H9 (cell line): ENCODE measurements around the gene KLRD1. TPM values are rescaled to one million over a fixed set of nuclear protein-coding genes. Genes with fewer than 3 reads are reported as not detected.
"Not testable (repeated sequence)": the region's sequence is repeated elsewhere in the genome, so short reads cannot be mapped to it uniquely, and the experiment has no call there.

ENCODE experiments used
- DNase-seq: peaks from one replicate; pipeline ENCODE4 v3.0.0-alpha.2; 2017
- H2AFZ ChIP-seq: one replicate; pipeline ENCODE4 v1.6.1; 2013; ENCODE audit warnings: mild to moderate bottlenecking, low read length, control low read depth, moderate library complexity
- H2AK5ac ChIP-seq: 2 replicates; pipeline ENCODE4 v1.6.1; 2013; ENCODE audit warnings: low read length, control low read depth, mixed read lengths; ENCODE audit not compliant: insufficient read length
- H2BK120ac ChIP-seq: one replicate; pipeline ENCODE4 v1.6.1; 2013; ENCODE audit warnings: low read depth, mild to moderate bottlenecking, low read length, control low read depth, inconsistent platforms; ENCODE audit not compliant: poor library complexity, severe bottlenecking
- H2BK12ac ChIP-seq: 2 replicates; pipeline ENCODE4 v1.6.1; 2013; ENCODE audit warnings: low read length, control low read depth, mixed read lengths, low read depth; ENCODE audit not compliant: insufficient read length
- H2BK15ac ChIP-seq: 2 replicates; pipeline ENCODE4 v1.6.1; 2013; ENCODE audit warnings: low read depth, low read length, control low read depth
- H2BK20ac ChIP-seq: one replicate; pipeline ENCODE4 v1.6.1; 2013; ENCODE audit warnings: low read depth, mild to moderate bottlenecking, low read length, control low read depth, inconsistent platforms; ENCODE audit not compliant: poor library complexity, severe bottlenecking
- H2BK5ac ChIP-seq: 2 replicates; pipeline ENCODE4 v1.6.1; 2013; ENCODE audit warnings: low read length, control low read depth, mixed read lengths; ENCODE audit not compliant: insufficient read length
- H3K14ac ChIP-seq: 2 replicates; pipeline ENCODE4 v1.6.1; 2013; ENCODE audit warnings: low read length, control low read depth; ENCODE audit not compliant: insufficient read depth
- H3K18ac ChIP-seq: 2 replicates; pipeline ENCODE4 v1.6.1; 2013; ENCODE audit warnings: low read depth, mild to moderate bottlenecking, mixed read lengths, low read length, control low read depth; ENCODE audit not compliant: insufficient read length
- H3K23ac ChIP-seq: 2 replicates; pipeline ENCODE4 v1.6.1; 2013; ENCODE audit warnings: low read length, control low read depth, mixed read lengths, low read depth; ENCODE audit not compliant: insufficient read length
- H3K23me2 ChIP-seq: 2 replicates; pipeline ENCODE4 v1.6.1; 2013; ENCODE audit warnings: low read depth, mild to moderate bottlenecking, mixed read lengths, low read length, control low read depth; ENCODE audit not compliant: insufficient read length, poor library complexity, severe bottlenecking
- H3K27ac ChIP-seq: 2 replicates; pipeline ENCODE4 v1.5.1; 2013; ENCODE audit warnings: low read length, control low read depth, mixed read lengths, low read depth; ENCODE audit not compliant: insufficient read length
- H3K27me3 ChIP-seq: 2 replicates; pipeline ENCODE4 v1.6.1; 2013; ENCODE audit warnings: low read length, control low read depth, inconsistent platforms; ENCODE audit not compliant: insufficient read depth
- H3K4ac ChIP-seq: 2 replicates; pipeline ENCODE4 v1.6.1; 2013; ENCODE audit warnings: low read depth, mild to moderate bottlenecking, control low read depth, inconsistent platforms, low read length, moderate library complexity
- H3K4me1 ChIP-seq: 2 replicates; pipeline ENCODE4 v1.6.1; 2013; ENCODE audit warnings: low read length, control low read depth, inconsistent platforms; ENCODE audit not compliant: insufficient read depth
- H3K4me2 ChIP-seq: 2 replicates; pipeline ENCODE4 v1.6.1; 2013; ENCODE audit warnings: low read length, control low read depth, mixed read lengths; ENCODE audit not compliant: insufficient read length, insufficient read depth
- H3K56ac ChIP-seq: 2 replicates; pipeline ENCODE4 v1.6.1; 2013; ENCODE audit warnings: low read depth, mild to moderate bottlenecking, mixed read lengths, low read length, control low read depth; ENCODE audit not compliant: insufficient read length
- H3K79me1 ChIP-seq: 2 replicates; pipeline ENCODE4 v1.6.1; 2013; ENCODE audit warnings: low read depth, mild to moderate bottlenecking, moderate library complexity, low read length, control low read depth, inconsistent platforms; ENCODE audit not compliant: insufficient read depth, poor library complexity, severe bottlenecking
- H3K79me2 ChIP-seq: 2 replicates; pipeline ENCODE4 v1.6.1; 2013; ENCODE audit warnings: low read length, control low read depth, inconsistent platforms; ENCODE audit not compliant: insufficient read depth
- H3K9ac ChIP-seq: 2 replicates; pipeline ENCODE4 v1.6.1; 2013; ENCODE audit warnings: low read length, control low read depth, mixed read lengths; ENCODE audit not compliant: insufficient read length; ENCODE audit errors: extremely low read depth
- H3K9me3 ChIP-seq: one replicate; pipeline ENCODE4 v1.6.1; 2013; ENCODE audit warnings: low read depth, low read length, inconsistent platforms; ENCODE audit not compliant: control insufficient read depth
- H3T11ph ChIP-seq: one replicate; pipeline ENCODE4 v1.6.1; 2013; ENCODE audit warnings: mild to moderate bottlenecking, low read length, control low read depth, inconsistent platforms
- H4K20me1 ChIP-seq: one replicate; pipeline ENCODE4 v1.6.1; 2013; ENCODE audit not compliant: control insufficient read depth, insufficient read length, insufficient read depth
- H4K5ac ChIP-seq: 2 replicates; pipeline ENCODE4 v1.6.1; 2013; ENCODE audit warnings: low read depth, mild to moderate bottlenecking, mixed read lengths, low read length, control low read depth; ENCODE audit not compliant: insufficient read length
- H4K8ac ChIP-seq: replicated peaks from 2 replicates; pipeline ENCODE4 v1.6.1; 2013; ENCODE audit warnings: low read length, control low read depth, mixed read lengths, low read depth; ENCODE audit not compliant: insufficient read length
- H4K91ac ChIP-seq: 2 replicates; pipeline ENCODE4 v1.6.1; 2013; ENCODE audit warnings: low read depth, mild to moderate bottlenecking, moderate library complexity, mixed read lengths, low read length, control low read depth; ENCODE audit not compliant: insufficient read length
- H3K27ac Mint-ChIP-seq, 3 experiments: 2 replicates in 2 of 3; 3 replicates in 1 of 3; pipeline ENCODE4 v1.8.0; 2020 to 2021; ENCODE audit warnings: mixed read lengths in 3 of 3, mild to moderate bottlenecking in 1 of 3, moderate library complexity in 1 of 3
- H3K27me3 Mint-ChIP-seq: 2 replicates; pipeline ENCODE4 v1.8.0; 2021; ENCODE audit warnings: low read depth, mild to moderate bottlenecking, moderate library complexity, mixed read lengths
- H3K36me3 Mint-ChIP-seq, 3 experiments: 2 replicates in 2 of 3; 3 replicates in 1 of 3; pipeline ENCODE4 v1.8.0; 2020 to 2021; ENCODE audit warnings: low read depth in 3 of 3, mixed read lengths in 3 of 3; ENCODE audit not compliant: insufficient read depth in 1 of 3
- H3K4me1 Mint-ChIP-seq, 2 experiments: 2 replicates each; pipeline ENCODE4 v1.8.0; 2020; ENCODE audit warnings: mixed read lengths in 2 of 2
- H3K4me3 Mint-ChIP-seq, 2 experiments: 2 replicates in 1 of 2; 3 replicates in 1 of 2; pipeline ENCODE4 v1.8.0; 2020 to 2021; ENCODE audit warnings: mild to moderate bottlenecking in 2 of 2, mixed read lengths in 2 of 2, moderate library complexity in 1 of 2
- H3K9me3 Mint-ChIP-seq, 2 experiments: 2 replicates in 1 of 2; 3 replicates in 1 of 2; pipeline ENCODE4 v1.8.0; 2020; ENCODE audit warnings: mild to moderate bottlenecking in 2 of 2, mixed read lengths in 2 of 2, moderate library complexity in 1 of 2
- CTCF ChIP-seq: fragments of 200-600 bp; sonication (generic); conservative IDR thresholded peaks from 3 replicates; pipeline ENCODE4 v1.8.0; 2021; ENCODE audit warnings: antibody characterized with exemption, mild to moderate bottlenecking
- WGBS: extraction: QIAGEN DNeasy Blood & Tissue Kit; methylation state at CpG from one replicate; pipeline ENCODE4 v1.1.7; 2013; ENCODE audit warnings: missing lambda C conversion rate, low lambda C conversion rate, mixed read lengths; ENCODE audit not compliant: insufficient read length; ENCODE audit errors: extremely low coverage; 5-methylcytosine and 5-hydroxymethylcytosine counted together
- total RNA-seq: library from RNA; stranded (reverse); gene quantifications from 2 replicates; pipeline ENCODE4 v1.2.1, GENCODE V29; 2021

Gene KLRD1
- total RNA-seq, 1 experiment from 2014 or later = not detected

DNA sequence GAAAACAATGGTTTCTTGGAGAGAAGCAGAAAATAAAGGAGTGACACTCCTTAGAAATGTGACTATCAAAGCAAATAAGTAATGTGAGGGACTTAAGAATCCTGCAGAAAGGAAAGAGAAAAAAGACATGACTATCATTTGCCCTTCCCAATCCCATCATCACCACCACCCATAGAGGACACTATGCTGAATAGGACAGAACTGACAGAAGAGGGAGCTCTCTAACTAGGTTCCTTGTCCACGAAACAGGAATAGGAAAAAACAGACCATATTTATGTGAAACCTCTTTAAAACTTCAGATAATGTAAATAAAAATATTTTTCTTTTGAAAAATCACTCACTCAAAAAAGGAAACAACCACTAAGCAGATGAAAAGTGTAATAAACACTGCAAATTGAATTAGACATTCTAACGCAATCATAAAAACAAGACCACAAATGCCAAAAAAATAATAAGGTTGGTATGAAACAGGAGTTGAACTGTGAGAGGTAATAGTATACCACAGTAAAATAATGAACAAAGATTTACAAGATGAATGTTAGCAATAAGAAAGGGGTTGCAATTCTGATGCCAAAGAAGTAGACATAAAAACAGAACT is 24.1 kb downstream of the KLRD1 start:
- H2AFZ ChIP-seq = no peak overlapping the region
- H3T11ph ChIP-seq = no peak overlapping the region
- no peak overlapping the region for H3K14ac ChIP-seq
- H2BK15ac ChIP-seq = no peak overlapping the region
- no peaks in the 10 kb centered on the region for H4K20me1 ChIP-seq
- no peak overlapping the region for H4K5ac ChIP-seq
- H3K4me1 ChIP-seq = no peaks in the 10 kb centered on the region
- H2BK120ac ChIP-seq = no peak overlapping the region
- H2BK5ac ChIP-seq = no peak overlapping the region
- peaks cover 3 to 7% of the 10 kb centered on the region in 2 experiments; a peak in 4 of 5 replicates for H3K9me3 Mint-ChIP-seq
- H3K27me3 Mint-ChIP-seq = no peaks in the 10 kb centered on the region; the same call in 1 of the 2 replicates
- H3K4ac ChIP-seq = no peak overlapping the region
- DNase-seq = no peak
- no peak overlapping the region for H3K56ac ChIP-seq
- H3K4me1 Mint-ChIP-seq = peaks cover 9 to 20% of the 10 kb centered on the region in 2 experiments
- no peaks in the 10 kb centered on the region for H3K79me2 ChIP-seq
- H3K23me2 ChIP-seq = no peaks in the 10 kb centered on the region
- H4K8ac ChIP-seq = no peak overlapping the region
- no peak overlapping the region for H3K18ac ChIP-seq
- no peaks in the 10 kb centered on the region for H3K9me3 ChIP-seq
- H2BK12ac ChIP-seq = no peak overlapping the region
- TF ChIP-seq CTCF = peak; percentile 86
- H2BK20ac ChIP-seq = no peak overlapping the region
- no peak overlapping the region for H3K4me2 ChIP-seq
- no peak overlapping the region for H3K4me3 Mint-ChIP-seq
- no peaks in the 10 kb centered on the region for H3K27me3 ChIP-seq
- no peak overlapping the region for H4K91ac ChIP-seq
- H2AK5ac ChIP-seq = no peak overlapping the region
- H3K27ac Mint-ChIP-seq = no peak overlapping the region
- H3K9ac ChIP-seq = no peak overlapping the region
- no peak overlapping the region for H3K27ac ChIP-seq
- WGBS = no CpG with 5 or more reads among the region's 2 CpGs
- no peaks in the 10 kb centered on the region for H3K36me3 Mint-ChIP-seq
- H3K23ac ChIP-seq = no peak overlapping the region
- H3K79me1 ChIP-seq = no peaks in the 10 kb centered on the region

DNA sequence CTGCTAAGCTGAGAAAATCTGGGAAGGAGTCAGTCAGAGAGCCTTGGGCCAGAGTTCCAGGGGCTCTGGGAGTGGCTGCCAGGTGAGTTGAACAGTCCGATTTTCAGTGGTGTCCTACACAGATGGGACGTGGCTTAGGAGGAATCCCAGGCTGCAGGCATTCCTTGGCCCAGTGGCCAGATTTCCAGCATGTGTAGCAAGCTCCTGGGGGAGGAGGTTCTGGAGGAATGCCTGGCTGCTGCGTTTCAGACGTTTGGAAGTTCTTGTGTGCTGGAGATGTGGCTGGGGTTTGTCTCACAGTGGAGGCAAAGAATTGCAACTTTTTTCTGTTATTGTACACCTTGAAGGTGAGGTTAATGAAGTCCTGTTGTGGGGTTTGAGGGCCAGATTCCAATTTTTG is 28.5 kb downstream of the KLRD1 start:
- H3K4me1 Mint-ChIP-seq = peaks cover 11 to 27% of the 10 kb centered on the region in 2 experiments
- H3K4me3 Mint-ChIP-seq, H3K9ac ChIP-seq, H3K4ac ChIP-seq, H3K79me2 ChIP-seq, H4K20me1 ChIP-seq, H3K27me3 ChIP-seq, H2BK120ac ChIP-seq, H4K91ac ChIP-seq, H2BK20ac ChIP-seq, H3K4me1 ChIP-seq, H3T11ph ChIP-seq, H3K14ac ChIP-seq, H3K9me3 Mint-ChIP-seq, H3K27ac ChIP-seq, H2BK5ac ChIP-seq, DNase-seq, H3K79me1 ChIP-seq, H3K23ac ChIP-seq, H3K18ac ChIP-seq, H3K23me2 ChIP-seq, H2BK12ac ChIP-seq, H2AFZ ChIP-seq, H3K36me3 Mint-ChIP-seq, H4K5ac ChIP-seq, H4K8ac ChIP-seq, H2AK5ac ChIP-seq, H3K9me3 ChIP-seq, H3K56ac ChIP-seq, H2BK15ac ChIP-seq, H3K4me2 ChIP-seq, H3K27me3 Mint-ChIP-seq: not testable (repeated sequence)
- no CpG with 5 or more reads among the region's 4 CpGs for WGBS
- peak overlapping the region in 1 of 3 experiments; percentile 83; a peak in 1 of 7 replicates for H3K27ac Mint-ChIP-seq
